HG03575 (cell line): ENCODE data around the gene MIEF1.

Source experiments
- ATAC-seq: cut with Tn5 transposase; IDR thresholded peaks from one replicate; pipeline ENCODE4 v1.9.1; 2021; ENCODE audit not compliant: unreplicated experiment, insufficient number of reproducible peaks, low FRiP score; ENCODE audit errors: extremely low read depth

The MIEF1 gene

DNA sequence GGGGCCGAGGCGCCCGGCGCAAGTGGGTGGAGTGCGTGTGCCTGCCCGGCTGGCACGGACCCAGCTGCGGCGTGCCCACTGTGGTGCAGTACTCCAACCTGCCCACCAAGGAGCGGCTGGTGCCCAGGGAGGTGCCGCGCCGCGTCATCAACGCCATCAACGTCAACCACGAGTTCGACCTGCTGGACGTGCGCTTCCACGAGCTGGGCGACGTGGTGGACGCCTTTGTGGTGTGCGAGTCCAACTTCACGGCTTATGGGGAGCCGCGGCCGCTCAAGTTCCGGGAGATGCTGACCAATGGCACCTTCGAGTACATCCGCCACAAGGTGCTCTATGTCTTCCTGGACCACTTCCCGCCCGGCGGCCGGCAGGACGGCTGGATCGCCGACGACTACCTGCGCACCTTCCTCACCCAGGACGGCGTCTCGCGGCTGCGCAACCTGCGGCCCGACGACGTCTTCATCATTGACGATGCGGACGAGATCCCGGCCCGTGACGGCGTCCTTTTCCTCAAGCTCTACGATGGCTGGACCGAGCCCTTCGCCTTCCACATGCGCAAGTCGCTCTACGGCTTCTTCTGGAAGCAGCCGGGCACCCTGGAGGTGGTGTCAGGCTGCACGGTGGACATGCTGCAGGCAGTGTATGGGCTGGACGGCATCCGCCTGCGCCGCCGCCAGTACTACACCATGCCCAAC is 14.1 kb upstream of the MIEF1 start:
- ATAC-seq = no peak

DNA sequence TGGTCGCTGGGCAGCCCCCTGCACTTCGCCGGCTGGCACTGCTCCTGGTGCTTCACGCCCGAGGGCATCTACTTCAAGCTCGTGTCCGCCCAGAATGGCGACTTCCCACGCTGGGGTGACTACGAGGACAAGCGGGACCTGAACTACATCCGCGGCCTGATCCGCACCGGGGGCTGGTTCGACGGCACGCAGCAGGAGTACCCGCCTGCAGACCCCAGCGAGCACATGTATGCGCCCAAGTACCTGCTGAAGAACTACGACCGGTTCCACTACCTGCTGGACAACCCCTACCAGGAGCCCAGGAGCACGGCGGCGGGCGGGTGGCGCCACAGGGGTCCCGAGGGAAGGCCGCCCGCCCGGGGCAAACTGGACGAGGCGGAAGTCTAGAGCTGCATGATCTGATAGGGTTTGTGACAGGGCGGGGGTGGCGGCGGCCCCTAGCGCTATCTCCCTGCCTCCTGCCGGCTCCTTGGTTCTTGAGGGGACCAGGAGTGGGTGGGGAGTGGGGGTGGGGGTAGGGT is 13.5 kb upstream of the MIEF1 start:
- ATAC-seq = no peak

DNA sequence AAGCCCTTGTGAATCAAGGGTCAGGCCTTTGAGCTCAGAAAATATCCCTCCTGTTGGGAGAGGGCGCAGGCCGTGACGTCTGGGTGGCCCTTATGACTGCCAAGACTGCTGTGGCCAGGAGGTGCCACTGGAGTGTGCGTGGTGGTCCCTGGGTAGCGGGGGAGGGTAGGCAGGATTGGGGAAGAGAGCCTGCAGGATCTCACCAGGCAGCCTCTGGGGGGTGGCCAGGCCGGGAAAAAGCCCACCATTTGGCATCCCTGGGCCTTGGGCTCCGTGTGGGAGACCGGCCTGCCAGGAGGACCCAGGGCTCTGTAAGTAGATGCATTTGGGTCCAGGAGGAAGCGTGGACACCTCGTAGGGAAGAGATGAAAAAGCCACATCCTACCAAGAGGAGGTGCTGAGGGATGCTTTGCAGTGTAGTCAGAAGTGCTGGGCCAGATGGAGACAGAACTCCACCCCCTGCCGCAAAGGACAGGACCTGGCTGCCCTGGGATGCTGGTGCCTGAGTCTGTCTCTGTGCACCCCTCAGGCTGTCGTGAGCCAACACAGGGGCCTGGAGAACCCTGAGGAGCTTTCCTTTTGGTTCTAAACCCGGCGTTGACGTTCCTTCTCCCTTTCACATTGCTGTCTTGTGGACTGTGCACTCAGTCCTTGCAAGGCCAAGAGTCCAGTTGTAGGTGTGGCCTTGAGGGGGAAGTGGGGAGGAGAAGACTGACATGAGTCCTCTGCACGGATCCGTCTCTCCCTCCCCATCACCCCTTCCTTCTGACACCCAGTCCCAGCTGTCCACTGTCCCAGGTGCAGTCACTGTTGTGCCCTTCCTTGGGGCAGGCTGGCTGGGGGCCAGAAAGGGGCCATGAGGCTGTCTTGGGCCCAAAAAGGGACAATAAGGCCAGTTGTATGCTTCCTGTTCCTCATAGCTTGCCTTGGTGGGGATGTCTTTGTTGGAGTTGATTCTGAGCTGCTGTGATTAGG is 12.7 kb upstream of the MIEF1 start:
- no peak for ATAC-seq

DNA sequence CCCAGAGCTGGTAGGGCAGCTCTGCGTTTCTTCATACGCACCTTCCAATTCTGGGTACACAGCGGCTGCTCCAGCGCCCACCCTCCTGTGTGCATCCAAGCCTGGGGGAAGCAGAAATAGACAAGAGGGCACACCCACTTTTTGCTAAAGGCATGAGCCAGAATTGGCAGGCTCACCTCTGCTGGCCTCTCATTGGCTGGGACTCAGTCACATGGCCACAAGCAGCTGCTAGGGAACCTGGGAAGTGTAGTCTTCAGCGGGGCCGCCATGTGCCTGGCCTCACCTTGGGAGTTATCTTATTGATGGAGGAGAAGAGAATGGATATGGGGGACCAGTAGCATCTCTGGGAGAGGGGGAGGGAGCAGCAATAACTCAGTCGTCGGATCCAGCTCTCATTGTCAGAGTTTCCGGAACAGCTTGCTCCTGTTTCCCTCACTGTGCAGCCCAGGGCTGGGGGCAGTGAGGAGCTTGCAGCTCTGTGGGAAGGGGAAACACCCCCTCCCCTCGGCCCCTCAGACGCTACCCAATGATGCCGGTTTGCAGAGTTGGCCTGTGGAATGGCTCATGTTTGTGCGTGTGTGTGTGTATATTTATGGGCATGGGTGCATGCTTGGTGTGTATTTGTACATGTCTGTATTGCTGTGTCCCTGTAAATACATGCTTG is 11.8 kb upstream of the MIEF1 start:
- ATAC-seq = no peak

DNA sequence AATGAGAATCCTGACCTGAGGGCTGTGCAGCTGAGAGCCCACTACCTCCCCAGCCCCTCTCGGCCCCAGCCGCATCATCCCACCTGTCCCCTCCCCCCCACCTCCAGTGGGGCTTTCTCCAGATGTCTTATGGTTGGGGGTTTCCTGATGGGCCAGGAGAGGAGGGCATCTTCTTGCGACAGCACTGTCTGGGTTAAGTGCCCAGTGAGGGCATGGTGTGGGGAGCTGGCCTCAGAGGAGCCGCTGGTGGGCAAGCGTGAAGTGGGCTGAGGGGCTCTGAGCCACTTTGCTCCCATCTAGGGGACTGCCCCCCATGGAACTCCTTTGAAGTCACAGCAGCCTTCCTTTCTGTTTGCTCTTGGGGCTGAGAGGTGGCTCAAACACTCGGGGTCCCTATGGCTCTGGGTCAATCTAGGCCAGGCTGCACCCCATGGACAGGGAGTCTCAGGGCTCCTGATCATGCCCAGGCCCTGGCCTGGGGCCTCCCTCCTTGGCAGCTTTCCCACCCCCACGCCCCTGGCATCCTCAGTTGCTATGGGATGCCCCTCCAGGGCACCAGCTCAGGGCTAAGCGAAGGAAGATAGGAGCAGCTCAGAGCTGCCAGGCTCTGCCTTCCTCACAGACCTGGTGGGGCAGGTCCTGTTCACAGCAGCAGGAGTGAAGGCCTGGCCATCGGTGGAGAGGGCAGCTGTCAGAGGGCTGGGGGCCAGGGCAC is 11.0 kb upstream of the MIEF1 start:
- no peak for ATAC-seq

DNA sequence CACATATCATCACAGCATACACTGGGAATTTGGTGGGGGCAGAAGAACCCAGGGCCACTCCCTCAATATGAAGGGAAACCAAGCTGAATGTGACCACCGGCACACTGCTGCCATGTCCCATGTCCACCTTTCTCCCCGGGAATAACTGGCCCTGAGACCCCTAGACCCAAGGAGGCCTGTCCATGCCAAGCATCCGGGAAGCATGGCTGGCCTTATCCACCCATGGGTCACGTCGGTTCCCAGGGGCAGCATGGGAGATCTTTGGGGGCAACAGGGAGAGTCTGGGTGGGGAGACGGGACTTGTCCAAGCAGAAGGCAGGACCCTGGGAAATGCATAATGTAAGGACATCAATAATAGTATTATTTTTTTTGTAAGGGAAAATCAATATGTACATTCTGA is 10.4 kb upstream of the MIEF1 start:
- no peak for ATAC-seq

DNA sequence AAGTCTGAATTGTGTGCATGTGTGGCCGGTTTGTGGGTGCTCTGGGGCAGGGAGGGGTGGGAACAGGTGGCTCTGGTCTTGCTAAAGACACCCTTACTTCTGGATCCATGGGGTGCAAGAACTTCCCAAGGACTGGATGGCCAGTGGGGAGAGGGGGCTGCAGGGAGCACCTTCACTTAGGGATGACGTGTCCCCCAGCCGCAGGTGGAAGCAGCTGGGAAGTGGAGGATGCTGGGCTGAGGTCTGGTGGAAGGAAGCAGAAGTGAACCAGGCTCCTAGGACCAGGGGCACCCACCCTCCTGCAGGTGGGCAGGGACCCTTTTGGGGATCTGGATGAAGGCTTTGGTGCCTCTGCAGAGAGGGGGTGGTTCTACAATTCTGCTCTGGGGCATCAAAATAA is 9.9 kb upstream of the MIEF1 start:
- no peak for ATAC-seq

DNA sequence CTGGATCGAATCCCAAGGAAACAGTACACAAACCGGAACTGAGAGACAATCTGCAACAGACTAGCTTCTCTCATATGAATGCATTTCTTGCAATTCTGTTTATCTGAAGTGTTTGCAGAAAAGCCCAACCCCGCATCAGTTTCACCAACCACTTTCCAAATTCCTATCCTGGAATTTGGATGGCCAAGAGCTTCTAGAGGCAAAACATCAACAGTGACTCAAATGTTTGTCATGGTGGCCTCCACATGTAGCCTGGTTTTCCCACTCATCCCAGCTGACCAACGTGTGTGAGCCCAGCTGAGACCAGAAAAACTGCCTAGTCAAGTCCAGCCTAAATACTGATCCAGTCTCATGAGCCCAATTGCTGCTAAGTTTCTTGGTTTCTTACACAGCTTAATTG is 8.3 kb upstream of the MIEF1 start:
- ATAC-seq = no peak

DNA sequence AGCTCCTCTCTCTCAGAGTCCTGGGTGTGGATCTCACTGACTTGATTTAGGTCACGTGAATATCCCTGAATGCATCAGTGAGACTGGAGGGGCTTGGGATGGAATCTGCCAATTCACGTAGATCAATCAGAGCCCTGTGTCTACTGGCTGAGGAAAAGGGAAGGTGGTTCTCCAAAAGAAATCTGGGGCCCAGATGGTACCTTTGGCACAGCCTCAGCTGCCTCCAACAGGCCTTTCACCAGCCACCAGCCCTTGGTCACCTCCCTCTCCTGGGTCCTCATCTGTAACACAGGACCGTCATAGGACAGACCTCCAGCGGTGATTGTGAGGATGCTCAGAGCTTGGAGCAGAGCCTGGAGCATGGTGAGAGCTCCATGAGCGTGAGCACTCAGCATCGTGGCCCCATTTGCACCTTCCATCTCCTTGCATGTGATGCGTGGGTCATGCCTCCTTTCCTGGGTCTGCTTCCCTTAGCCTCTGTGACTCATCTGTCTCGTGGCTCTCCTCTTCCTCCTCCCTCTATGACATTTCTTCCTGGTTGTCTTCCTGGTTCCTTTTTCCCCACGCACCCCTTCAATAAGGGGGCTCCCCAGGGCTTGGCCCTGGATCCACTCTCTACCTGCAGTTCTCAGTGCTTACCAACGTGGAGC is 7.5 kb upstream of the MIEF1 start:
- ATAC-seq = no peak

DNA sequence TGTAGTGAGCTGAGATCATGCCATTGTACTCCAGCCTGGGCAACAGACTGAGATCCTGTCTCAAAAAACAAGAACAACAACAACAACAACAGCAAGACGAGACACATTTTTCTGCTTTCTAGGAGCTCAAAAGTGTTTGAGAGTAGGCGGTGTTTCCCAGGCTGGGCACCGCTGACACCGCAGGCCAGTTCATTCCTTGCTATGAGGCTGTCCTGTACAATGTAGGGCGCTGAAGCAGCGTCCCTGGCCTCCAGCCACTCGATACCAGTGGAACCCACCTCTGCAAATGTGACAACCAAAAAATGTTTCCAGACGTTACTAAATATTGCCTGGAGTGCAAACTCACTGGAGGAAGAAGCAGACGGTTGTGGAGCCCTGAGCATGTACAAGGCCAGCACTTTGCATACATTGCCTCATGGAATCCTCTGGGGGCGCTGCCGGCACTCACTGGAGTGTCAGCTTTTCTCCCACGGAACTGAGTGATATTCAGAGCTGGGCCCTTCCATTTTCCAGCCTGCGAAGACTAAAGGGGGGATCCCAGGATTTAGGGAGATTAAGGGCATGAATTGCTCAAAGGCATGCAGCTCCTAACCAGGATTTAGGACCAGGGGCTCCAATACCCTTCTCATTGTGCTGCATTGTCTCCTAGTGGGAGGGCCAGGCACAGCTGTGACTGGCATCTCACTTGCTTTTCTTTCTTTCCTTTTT is 5.8 kb upstream of the MIEF1 start:
- no peak for ATAC-seq

DNA sequence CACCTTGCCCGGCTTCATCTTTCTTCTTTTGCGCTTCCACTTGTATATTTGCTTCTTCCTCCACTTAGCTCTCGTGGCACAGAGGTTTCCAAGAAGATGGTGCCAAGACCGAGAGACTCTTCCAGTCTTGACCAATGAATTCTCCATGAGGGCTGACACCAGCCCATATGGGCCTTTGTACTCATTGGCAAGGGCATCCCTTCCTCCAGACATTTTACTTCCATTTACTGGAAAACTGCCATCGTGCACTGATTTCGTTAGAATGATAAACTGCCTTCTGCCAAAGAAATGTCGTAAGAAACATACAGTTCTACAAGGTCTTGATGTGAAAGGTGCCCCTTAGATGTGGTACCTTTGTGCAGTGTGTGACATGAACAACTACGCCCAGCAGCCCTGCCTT is 4.7 kb upstream of the MIEF1 start:
- ATAC-seq = no peak

DNA sequence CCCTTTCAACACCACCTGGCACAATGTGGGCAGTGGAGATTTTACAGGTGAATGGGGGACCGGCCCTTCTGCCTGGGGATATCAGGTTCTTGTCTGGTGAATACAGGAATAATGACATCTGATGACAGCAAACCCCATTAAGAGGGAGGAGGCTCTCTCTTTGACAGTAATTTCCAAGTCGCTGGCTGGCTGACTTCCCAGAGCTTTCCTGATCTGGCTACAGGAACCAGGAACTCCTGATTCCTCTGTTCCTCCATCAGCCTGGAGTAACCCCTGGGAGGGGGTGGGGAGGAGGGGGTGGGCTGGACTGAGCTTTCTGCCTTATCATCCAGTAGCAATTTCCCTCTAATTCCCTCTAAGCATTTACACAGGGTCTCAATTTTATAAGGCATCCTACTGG is 3.7 kb upstream of the MIEF1 start:
- ATAC-seq = no peak

DNA sequence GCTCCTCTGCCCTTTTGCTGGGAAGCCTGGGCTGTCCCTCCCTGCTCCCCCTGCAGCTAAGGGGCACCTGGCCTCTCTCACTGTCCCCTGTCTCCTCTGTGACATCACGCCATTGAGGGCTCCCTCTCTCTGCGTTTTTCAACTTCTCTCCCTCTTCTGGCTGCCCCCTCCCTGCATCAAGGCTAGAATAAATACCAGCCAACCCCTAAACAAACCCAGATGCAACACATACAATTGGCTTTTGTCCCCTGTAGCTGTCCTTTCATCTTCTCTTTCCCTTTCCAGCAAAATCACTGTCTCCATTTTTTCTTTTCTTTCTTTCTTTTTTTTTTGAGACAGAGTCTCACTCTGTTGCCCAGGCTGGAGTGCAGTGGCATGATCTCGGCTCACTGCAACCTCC is 3.3 kb upstream of the MIEF1 start:
- ATAC-seq = no peak

DNA sequence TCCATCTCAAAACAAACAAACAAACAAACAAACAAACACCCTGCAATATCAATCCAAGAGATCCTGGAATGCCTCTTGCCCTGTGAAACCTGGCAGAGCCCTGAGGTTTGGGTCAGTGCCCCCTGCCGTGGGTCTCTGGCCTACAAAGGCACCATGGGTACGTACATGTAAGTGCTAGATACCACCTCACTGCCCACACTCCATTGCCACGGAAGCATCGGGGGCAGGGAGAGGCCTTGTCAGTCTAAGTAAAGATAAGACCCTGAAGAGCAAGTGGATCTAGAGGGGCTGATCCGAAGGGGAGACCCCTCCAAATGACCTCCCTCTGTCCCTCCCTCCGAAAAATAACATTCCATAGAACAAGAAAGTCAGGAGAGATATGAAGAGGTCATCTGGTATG is 2.0 kb upstream of the MIEF1 start:
- ATAC-seq = no peak

DNA sequence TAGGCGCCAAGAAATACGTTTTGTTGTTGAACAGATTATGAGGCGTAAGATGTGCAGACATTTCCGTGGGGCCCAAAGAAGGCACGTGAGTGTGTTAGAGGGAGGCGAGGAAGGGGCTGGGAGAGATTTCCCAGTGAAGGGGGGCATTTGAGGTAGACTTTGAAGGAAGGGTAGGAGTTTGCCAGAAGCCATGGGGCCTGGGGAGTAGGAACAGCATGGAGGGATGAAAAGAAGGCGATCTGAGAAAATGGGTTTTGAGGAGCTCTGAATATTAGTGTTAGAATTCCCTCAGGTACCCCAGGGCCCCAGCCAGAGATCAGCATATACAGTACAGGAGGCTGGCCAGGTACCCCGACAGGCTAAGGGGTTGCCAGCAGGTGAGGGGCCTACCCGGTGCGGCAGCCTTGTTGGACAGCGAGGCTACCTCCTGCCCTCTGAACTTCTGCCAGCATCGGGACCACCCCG is 414 bp upstream of the MIEF1 start:
- ATAC-seq = no peak

DNA sequence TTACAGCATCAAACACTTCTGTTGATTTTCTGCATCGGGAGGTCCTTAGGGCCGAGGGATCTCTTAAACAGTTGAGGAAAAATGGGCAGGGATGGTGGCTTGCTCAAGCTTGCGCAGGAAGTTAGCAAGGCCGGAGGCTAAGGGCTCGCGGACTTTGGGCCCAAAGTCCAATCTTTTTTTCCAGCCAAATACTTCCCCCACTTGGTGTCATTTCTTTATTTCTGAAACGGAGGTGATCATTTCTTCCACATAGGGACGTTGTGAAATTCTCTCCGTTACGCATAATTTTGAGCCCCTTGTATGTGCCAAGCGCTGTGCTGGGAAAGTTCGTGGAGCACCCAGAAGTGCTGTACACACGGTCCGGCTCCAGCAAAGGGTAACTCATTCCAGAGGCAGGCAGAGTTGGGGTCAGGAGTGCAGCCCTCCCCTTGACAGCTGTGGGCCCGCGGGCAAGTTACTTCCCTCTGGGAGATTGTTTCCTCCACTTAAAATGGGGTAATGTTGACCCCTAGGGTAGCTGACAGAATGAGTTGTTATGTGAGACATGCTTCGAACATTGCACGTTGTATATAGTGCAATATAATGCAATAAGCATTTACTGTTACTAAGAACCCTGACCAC is 809 bp downstream of the MIEF1 start:
- ATAC-seq = no peak

DNA sequence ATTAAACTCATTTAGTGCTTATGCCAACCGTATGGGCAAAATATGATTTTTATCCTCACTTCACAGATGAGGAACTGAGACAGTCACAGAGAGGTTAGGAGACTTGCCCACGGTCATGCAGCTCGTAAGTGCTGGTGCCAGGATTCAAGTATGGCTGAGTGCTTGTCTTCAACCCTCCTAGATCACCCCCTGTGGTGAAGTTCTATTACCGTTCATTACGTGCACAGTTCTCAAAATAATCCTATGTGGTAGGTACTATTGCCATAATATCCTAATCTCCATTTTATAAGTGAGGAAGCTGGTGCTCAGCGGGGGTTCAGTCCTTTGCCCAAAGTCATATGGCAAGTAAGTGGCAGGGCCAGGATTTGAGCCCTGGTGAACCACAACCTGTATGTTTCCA is 1.5 kb downstream of the MIEF1 start:
- no peak for ATAC-seq

DNA sequence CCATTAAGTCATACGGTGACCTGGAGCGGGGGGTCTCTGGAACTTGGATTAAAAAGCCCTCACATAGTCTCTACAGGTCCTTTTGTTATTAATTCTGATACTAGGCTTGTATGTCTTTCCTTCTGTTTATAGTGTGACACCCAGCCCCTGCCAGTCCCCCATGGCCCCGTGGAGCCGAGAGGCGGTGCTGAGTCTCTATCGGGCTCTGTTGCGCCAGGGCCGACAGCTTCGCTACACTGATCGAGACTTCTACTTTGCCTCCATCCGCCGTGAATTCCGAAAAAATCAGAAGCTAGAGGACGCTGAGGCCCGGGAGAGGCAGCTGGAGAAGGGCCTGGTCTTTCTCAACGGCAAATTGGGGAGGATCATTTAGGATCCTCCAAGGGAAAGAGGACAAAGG is 2.0 kb downstream of the MIEF1 start:
- no peak for ATAC-seq
